H1 (cell line): ENCODE results near the gene MRPS5. TPM values are rescaled to one million over a fixed set of nuclear protein-coding genes. Genes with fewer than 3 reads are reported as not detected.

Source experiments
- CTCF ChIA-PET: fragments of 300-600 bp; sonication (Branson Sonifier 250); formaldehyde crosslinking; loops from one replicate; lab custom pipeline; 2021; ENCODE audit not compliant: partially characterized antibody; lab: Charles Lee
- POLR2A ChIA-PET: fragments of 300-600 bp; sonication (Branson Sonifier 250); formaldehyde crosslinking; loops from one replicate; lab custom pipeline; 2021; ENCODE audit warnings: inconsistent platforms; ENCODE audit not compliant: partially characterized antibody; lab: Charles Lee
- DNase-seq, 2 experiments: peaks; one replicate each; pipeline versions ENCODE4 v3.0.0 to v3.0.0-alpha.2; 2010 to 2022; ENCODE audit warnings: low spot score in 2 of 2, low read depth in 1 of 2, mixed read lengths in 1 of 2
- FAIRE-seq: peaks from 2 replicates; lab custom pipeline; 2011; peaks lifted over from hg19 to GRCh38; lab: Jason Lieb, UNC
- H2AFZ ChIP-seq: 2 replicates; pipeline ENCODE4 v1.8.1; 2012; ENCODE audit warnings: low read length, inconsistent platforms
- H2AK5ac ChIP-seq: 2 replicates; pipeline ENCODE4 v1.6.1; 2013; ENCODE audit warnings: low read depth, low read length
- H2BK120ac ChIP-seq: replicated peaks from 2 replicates; pipeline ENCODE3; 2013; ENCODE audit warnings: low read depth, low read length, inconsistent platforms
- H2BK12ac ChIP-seq: 2 replicates; pipeline ENCODE4 v1.6.1; 2013; ENCODE audit warnings: low read depth, low read length
- H2BK15ac ChIP-seq: 2 replicates; pipeline ENCODE4 v1.6.1; 2013; ENCODE audit warnings: low read length
- H2BK20ac ChIP-seq: 2 replicates; pipeline ENCODE4 v1.6.1; 2013; ENCODE audit warnings: low read length
- H2BK5ac ChIP-seq: 2 replicates; pipeline ENCODE4 v1.6.1; 2013; ENCODE audit warnings: low read depth, low read length
- H3K14ac ChIP-seq: 2 replicates; pipeline ENCODE4 v1.6.1; 2013; ENCODE audit warnings: inconsistent platforms; ENCODE audit not compliant: insufficient read length
- H3K18ac ChIP-seq: 2 replicates; pipeline ENCODE4 v1.6.1; 2013; ENCODE audit warnings: low read length; ENCODE audit errors: extremely low read depth
- H3K23ac ChIP-seq: 2 replicates; pipeline ENCODE4 v1.6.1; 2013; ENCODE audit warnings: inconsistent platforms; ENCODE audit not compliant: insufficient read length
- H3K23me2 ChIP-seq: 2 replicates; pipeline ENCODE4 v1.6.1; 2013; ENCODE audit warnings: low read depth, low read length
- H3K27ac ChIP-seq: 2 replicates; pipeline ENCODE4 v1.6.1; 2011; ENCODE audit warnings: low read depth, low read length, inconsistent platforms
- H3K27me3 ChIP-seq, 4 experiments: replicated peaks in 1 of 4; 1 replicate in 1 of 4; 2 replicates in 3 of 4; pipeline versions ENCODE4 v1.6.1 to v1.8.1; 2011 to 2013; ENCODE audit warnings: low read length in 3 of 4, mild to moderate bottlenecking in 3 of 4, inconsistent platforms in 2 of 4, mixed read lengths in 2 of 4, moderate library complexity in 1 of 4; ENCODE audit not compliant: control insufficient read depth in 3 of 4, insufficient read depth in 3 of 4; ENCODE audit errors: extremely low read depth in 1 of 4
- H3K36me3 ChIP-seq, 4 experiments: 2 replicates each; pipeline versions ENCODE4 v1.6.1 to v1.8.1; 2011 to 2013; ENCODE audit warnings: mild to moderate bottlenecking in 4 of 4, low read length in 3 of 4, moderate library complexity in 2 of 4, control low read depth in 1 of 4, inconsistent platforms in 1 of 4; ENCODE audit not compliant: insufficient read depth in 4 of 4, control insufficient read depth in 2 of 4
- H3K4ac ChIP-seq: replicated peaks from 2 replicates; pipeline ENCODE3; 2013; ENCODE audit warnings: low read length, low read depth, mixed read lengths, inconsistent platforms; ENCODE audit not compliant: insufficient read length
- H3K4me1 ChIP-seq, 4 experiments: replicated peaks in 1 of 4; 1 replicate in 1 of 4; 2 replicates in 3 of 4; pipeline versions ENCODE4 v1.6.1 to v1.8.1; 2011 to 2013; ENCODE audit warnings: low read length in 3 of 4, inconsistent platforms in 2 of 4, mixed read lengths in 1 of 4; ENCODE audit not compliant: insufficient read depth in 4 of 4, control insufficient read depth in 3 of 4
- H3K4me2 ChIP-seq, 2 experiments: 2 replicates each; pipeline versions ENCODE4 v1.6.1 to v1.8.1; 2011 to 2013; ENCODE audit warnings: low read depth in 2 of 2, low read length in 2 of 2, control low read depth in 1 of 2, inconsistent platforms in 1 of 2, mild to moderate bottlenecking in 1 of 2; ENCODE audit not compliant: insufficient read depth in 1 of 2
- H3K4me3 ChIP-seq, 4 experiments: fragments of 200-600, 300-600 bp in 1 of 4; sonication (generic), shearing (Covaris generic), sonication (Bioruptor Twin) in 1 of 4; 2 replicates each; pipeline versions ENCODE4 v1.5.1 to v1.8.1; 2011 to 2016; ENCODE audit warnings: low read length in 4 of 4, low read depth in 3 of 4, control low read depth in 2 of 4, inconsistent platforms in 2 of 4, mild to moderate bottlenecking in 2 of 4, mixed read lengths in 1 of 4, moderate library complexity in 1 of 4; ENCODE audit not compliant: insufficient read depth in 2 of 4; ENCODE audit errors: extremely low read depth in 1 of 4
- H3K56ac ChIP-seq: replicated peaks from 2 replicates; pipeline ENCODE3; 2013; ENCODE audit warnings: low read depth, mild to moderate bottlenecking, mixed read lengths, low read length, inconsistent platforms; ENCODE audit not compliant: insufficient read length
- H3K79me1 ChIP-seq: 2 replicates; pipeline ENCODE4 v1.6.1; 2013; ENCODE audit warnings: low read depth, low read length, control low read depth
- H3K79me2 ChIP-seq, 2 experiments: 2 replicates each; pipeline versions ENCODE4 v1.6.1 to v1.8.1; 2012 to 2013; ENCODE audit warnings: low read length in 2 of 2, mild to moderate bottlenecking in 2 of 2, inconsistent platforms in 1 of 2; ENCODE audit not compliant: insufficient read depth in 2 of 2, control insufficient read depth in 1 of 2
- H3K9ac ChIP-seq, 4 experiments: replicated peaks in 1 of 4; 1 replicate in 1 of 4; 2 replicates in 3 of 4; pipeline versions ENCODE4 v1.6.1 to v1.8.1; 2011 to 2013; ENCODE audit warnings: low read depth in 3 of 4, low read length in 3 of 4, control low read depth in 2 of 4, mild to moderate bottlenecking in 2 of 4, moderate library complexity in 2 of 4, inconsistent platforms in 1 of 4; ENCODE audit errors: extremely low read depth in 1 of 4
- H3K9me3 ChIP-seq, 2 experiments: 2 replicates each; pipeline versions ENCODE4 v1.6.1 to v1.8.1; 2012 to 2013; ENCODE audit warnings: mild to moderate bottlenecking in 2 of 2, moderate library complexity in 2 of 2, control low read depth in 1 of 2, inconsistent platforms in 1 of 2, low read depth in 1 of 2, low read length in 1 of 2, mixed read lengths in 1 of 2; ENCODE audit not compliant: insufficient read depth in 2 of 2
- H4K20me1 ChIP-seq, 2 experiments: replicated peaks in 1 of 2; 2 replicates each; pipeline versions ENCODE3 to v1.8.1; 2011 to 2013; ENCODE audit warnings: inconsistent platforms in 2 of 2, low read length in 2 of 2, mild to moderate bottlenecking in 1 of 2; ENCODE audit not compliant: insufficient read depth in 2 of 2, control insufficient read depth in 1 of 2
- H4K5ac ChIP-seq: 2 replicates; pipeline ENCODE4 v1.6.1; 2013; ENCODE audit warnings: low read length, low read depth, mixed read lengths, inconsistent platforms; ENCODE audit not compliant: insufficient read length
- H4K8ac ChIP-seq: 2 replicates; pipeline ENCODE4 v1.8.0; 2013; ENCODE audit warnings: mild to moderate bottlenecking, moderate library complexity, low read length, inconsistent platforms; ENCODE audit not compliant: insufficient read depth; ENCODE audit errors: extremely low read depth
- H4K91ac ChIP-seq: replicated peaks from 2 replicates; pipeline ENCODE3; 2013; ENCODE audit warnings: low read length, mixed read lengths, inconsistent platforms; ENCODE audit not compliant: insufficient read length
- ASH2L ChIP-seq: fragments of 200-600, 300-600 bp; sonication (generic); IDR thresholded peaks from one replicate; pipeline ENCODE4 v1.7.1; 2017; ENCODE audit warnings: low read length
- BRCA1 ChIP-seq: IDR thresholded peaks from 2 replicates; pipeline ENCODE4 v1.6.1; 2012; ENCODE audit warnings: low read depth, low read length, improper control_type of control experiment
- CBX8 ChIP-seq: fragments of 300-800, 300-1000 bp; sonication (generic); IDR thresholded peaks from 2 replicates; pipeline ENCODE4 v1.7.1; 2016; ENCODE audit warnings: low read depth, low read length, borderline replicate concordance
- PHF8 ChIP-seq: fragments of 200-600 bp; sonication (generic); conservative IDR thresholded peaks from 2 replicates; pipeline ENCODE4 v1.7.1; 2012; ENCODE audit warnings: low read depth, mild to moderate bottlenecking, inconsistent platforms, low read length, moderate library complexity
- RAD21 ChIP-seq, 2 experiments: IDR thresholded peaks in 1 of 2; conservative IDR thresholded peaks in 1 of 2; 2 replicates each; pipeline ENCODE4 v1.6.1; 2011; ENCODE audit warnings: low read depth in 2 of 2, low read length in 2 of 2, improper control_type of control experiment in 1 of 2, inconsistent platforms in 1 of 2, mild to moderate bottlenecking in 1 of 2, moderate library complexity in 1 of 2
- SRF ChIP-seq: IDR thresholded peaks from 2 replicates; pipeline ENCODE4 v1.6.1; 2011; ENCODE audit warnings: mild to moderate bottlenecking, low read depth, low read length, moderate library complexity
- WGBS, 2 experiments: shearing (Covaris generic) in 1 of 2; methylation state at CpG; one replicate each; pipeline versions ENCODE4 v1.1.6 to v1.1.7; 2013 to 2015; ENCODE audit warnings: low lambda C conversion rate in 2 of 2, mixed read lengths in 2 of 2, inconsistent platforms in 1 of 2, low coverage in 1 of 2, missing lambda C conversion rate in 1 of 2; ENCODE audit not compliant: insufficient replicate concordance in 2 of 2, insufficient coverage in 1 of 2, insufficient read length in 1 of 2; ENCODE audit errors: extremely low coverage in 1 of 2, missing lambda C conversion rate in 1 of 2; 5-methylcytosine and 5-hydroxymethylcytosine counted together
- polyA plus RNA-seq, 7 experiments: library from polyadenylated mRNA; depleted of rRNA in 3 of 7; stranded (reverse) in 5 of 7; unstranded in 2 of 7; fragments of >200 nt in 5 of 7; fragments of 200-250 nt in 2 of 7; gene quantifications; 1 replicate in 5 of 7; 2 replicates in 1 of 7; 4 replicates in 1 of 7; pipeline versions ENCODE4 v1.2.1 to v1.2.3, GENCODE V29; 2011 to 2013; ENCODE audit warnings: missing spikeins in 2 of 7, mixed read lengths in 2 of 7
- total RNA-seq: library from RNA; stranded (reverse); fragmentation: NEBNext Ultra II Directional; extraction: Animal tissue kit (Norgen Biotek cat#: 25700); gene quantifications from 2 replicates; pipeline ENCODE4 v1.2.1, GENCODE V29; 2021
- TF ChIP-seq, protein P1 (sequence below): IDR thresholded peaks from 2 replicates; pipeline ENCODE4 v1.6.1; 2011; ENCODE audit warnings: low read depth, mild to moderate bottlenecking, low read length; ENCODE audit not compliant: insufficient read depth

Gene MRPS5
- total and polyA plus RNA-seq, 2 of the 8 experiments (the other 6 are each of a cell fraction or from before 2014, with no cell fraction given) = 36.7 to 53.0 TPM

DNA sequence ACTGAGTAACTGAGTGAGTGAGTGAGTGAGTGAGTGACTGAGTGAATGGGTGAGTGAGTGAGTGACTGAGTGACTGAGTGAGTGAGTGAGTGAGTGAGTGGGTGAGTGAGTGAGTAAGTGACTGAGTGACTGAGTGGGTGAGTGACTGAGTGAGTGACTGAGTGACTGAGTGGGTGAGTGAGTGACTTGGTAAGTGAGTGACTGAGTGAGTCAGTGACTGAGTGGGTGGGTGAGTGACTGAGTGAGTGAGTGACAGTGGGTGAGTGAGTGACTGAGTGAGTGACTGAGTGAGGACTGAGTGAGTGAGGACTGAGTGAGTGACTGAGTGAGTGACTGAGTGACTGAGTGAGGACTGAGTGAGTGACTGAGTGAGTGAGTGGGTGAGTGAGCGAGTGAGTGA lies 82.2 kb downstream of the MRPS5 start:
- TF ChIP-seq SRF (no peak), CBX8 (no peak), PHF8 (no peak), RAD21 (IDR thresholded peaks at IDR 0.05 in 1 of 2, conservative IDR thresholded peaks at IDR 0.05 in 1 of 2; ENCODE audit: low read depth in 2 of 2, low read length in 2 of 2) (no peak), ASH2L (peak; percentile 16), BRCA1 (no peak)
- TF ChIP-seq, protein P1, sequence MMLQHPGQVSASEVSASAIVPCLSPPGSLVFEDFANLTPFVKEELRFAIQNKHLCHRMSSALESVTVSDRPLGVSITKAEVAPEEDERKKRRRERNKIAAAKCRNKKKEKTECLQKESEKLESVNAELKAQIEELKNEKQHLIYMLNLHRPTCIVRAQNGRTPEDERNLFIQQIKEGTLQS = no peak
- no peak overlapping the region for H2AFZ ChIP-seq
- peaks cover 2% of the 10 kb centered on the region; the same call in 1 of the 2 replicates for H3K23me2 ChIP-seq
- H3K79me2 ChIP-seq = no peaks in the 10 kb centered on the region
- no peak overlapping the region for H3K4ac ChIP-seq
- no peaks in the 10 kb centered on the region for H3K79me1 ChIP-seq
- H3K27ac ChIP-seq = no peak overlapping the region
- H3K27me3 ChIP-seq = no peaks in the 10 kb centered on the region
- ChIA-PET POLR2A (no interaction called here), CTCF (no interaction called here)
- H3K4me2 ChIP-seq = no peak overlapping the region
- no peak overlapping the region for H4K8ac ChIP-seq
- no peak overlapping the region for H4K91ac ChIP-seq
- H3K9me3 ChIP-seq = peaks cover 88 to 92% of the 10 kb centered on the region in 2 experiments
- H3K56ac ChIP-seq = no peak overlapping the region
- H3K9ac ChIP-seq = no peak overlapping the region
- FAIRE-seq (no peak), DNase-seq (no peak)
- no peak overlapping the region for H2BK5ac ChIP-seq
- no peak overlapping the region for H3K18ac ChIP-seq
- H4K5ac ChIP-seq = no peak overlapping the region
- no peaks in the 10 kb centered on the region for H3K36me3 ChIP-seq
- H3K14ac ChIP-seq = no peak overlapping the region
- no peak overlapping the region for H3K23ac ChIP-seq
- H2AK5ac ChIP-seq = no peak overlapping the region; the same call in 1 of the 2 replicates
- no peaks in the 10 kb centered on the region; a peak in 1 of 7 replicates for H3K4me1 ChIP-seq
- H3K4me3 ChIP-seq = no peak overlapping the region
- 85% methylated on average over 1 of the region's 1 CpG; no CpG with 5 or more reads in 1 of the 2 experiments for WGBS, 2 experiments
- H4K20me1 ChIP-seq = no peaks in the 10 kb centered on the region
- no peak overlapping the region for H2BK15ac ChIP-seq
- no peak overlapping the region for H2BK12ac ChIP-seq
- H2BK120ac ChIP-seq = no peak overlapping the region
- no peak overlapping the region for H2BK20ac ChIP-seq
